ENCODE results near the gene PEAK3. TPM values are rescaled to one million over a fixed set of nuclear protein-coding genes. Genes with fewer than 3 reads are reported as not detected.
A peak's percentile ranks its signal among the peaks of the same experiment; 100 is the strongest.

Gene PEAK3
- polyA plus RNA-seq, 3 donors: 2.4 to 6.3 (median 2.9) TPM

DNA sequence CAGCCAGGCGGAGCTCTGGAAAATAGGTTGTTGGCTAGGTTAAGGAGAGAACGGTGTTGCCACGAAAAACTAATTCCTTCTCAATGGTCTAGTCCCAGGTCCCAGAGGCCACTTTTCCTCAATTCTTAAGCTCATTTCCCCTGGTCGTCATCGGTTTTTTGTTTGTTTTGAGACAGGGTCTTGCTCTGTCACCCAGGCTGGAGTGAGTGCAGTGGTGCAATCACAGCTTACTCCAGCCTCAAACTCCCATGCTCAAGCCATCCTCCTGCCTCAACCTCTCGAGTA lies 44.2 kb downstream of the PEAK3 start:
- Mint-ChIP-seq H3K27ac (peak overlapping the region; percentile 97 to 100 (median 99)), H3K9me3 (no peaks in the 10 kb centered on the region), H3K4me1 (peaks cover 65% of the 10 kb centered on the region), H3K36me3 (peaks cover 22 to 40% of the 10 kb centered on the region in 2 donors), H3K4me3 (peak overlapping the region; percentile 87 to 94), H3K27me3 (ENCODE audit: low read depth in 3 of 3) (peaks cover 0 to 2% (median 1%) of the 10 kb centered on the region in 3 donors)
- Histone ChIP-seq H3K9ac (ENCODE audit: insufficient read depth, low read length, poor library complexity, severe bottlenecking) (peak overlapping the region; percentile 92), H3K4me2 (replicated peaks; ENCODE audit: extremely low read depth, low read length, poor library complexity, severe bottlenecking) (peak overlapping the region; percentile 93), H3K4me3 (replicated peaks in 1 of 3; ENCODE audit: low read depth in 2 of 3, low read length in 3 of 3) (peak overlapping the region in 1 of 3 experiments; percentile 88), H2AFZ (ENCODE audit: insufficient read depth, low read depth, low read length, poor library complexity, severe bottlenecking) (no peak overlapping the region), H3K36me3 (replicated peaks in 1 of 2; ENCODE audit: control insufficient read depth in 1 of 2, insufficient read depth in 2 of 2, low read length in 2 of 2) (peaks cover 13 to 36% of the 10 kb centered on the region in 2 donors), H3K27me3 (ENCODE audit: control insufficient read depth in 2 of 2, insufficient read depth in 2 of 2, low read length in 2 of 2) (no peaks in the 10 kb centered on the region), H3K4me1 (ENCODE audit: control insufficient read depth in 1 of 2, insufficient read depth in 2 of 2, low read length in 2 of 2) (peaks cover 51 to 66% of the 10 kb centered on the region in 2 donors), H3K9me3 (replicated peaks in 1 of 2; ENCODE audit: control insufficient read depth in 1 of 2, insufficient read depth in 1 of 2, low read length in 2 of 2) (no peaks in the 10 kb centered on the region), H4K20me1 (ENCODE audit: insufficient read depth, low read length) (peaks cover 86% of the 10 kb centered on the region), H3K79me2 (ENCODE audit: insufficient read depth, low read length) (peaks cover 94% of the 10 kb centered on the region), H3K27ac (ENCODE audit: low read depth in 1 of 2, low read length in 2 of 2) (peak overlapping the region; percentile 97 to 99)
- intact Hi-C loops (cut with micrococcal nuclease): loop anchor here (1.0 to 5.0 kb wide), 5 partner anchors 35 to 89 kb away; partner anchors contain the start of genes AP3D1 (in 2 of the 2), LSM7 (in 1 of the 2) and SPPL2B (in 1 of the 2)
- no peak for TF ChIP-seq CTCF (IDR thresholded peaks at IDR 0.05)
- no peak for DNase-seq
- no CpG with 5 or more reads among the region's 6 CpGs for WGBS (ENCODE audit: insufficient coverage)

- intact Hi-C loops (cut with micrococcal nuclease): loop anchor here (2.0 to 5.0 kb wide), 4 partner anchors 36 to 90 kb away; partner anchors contain the start of genes AP3D1 (in 2 of the 2), LSM7 (in 1 of the 2) and SPPL2B (in 1 of the 2)
- TF ChIP-seq CTCF (IDR thresholded peaks at IDR 0.05): no peak
- no peaks in the 10 kb centered on the region for H3K27me3 ChIP-seq (ENCODE audit: control insufficient read depth in 2 of 2, insufficient read depth in 2 of 2, low read length in 2 of 2)
- H3K4me1 Mint-ChIP-seq: peaks cover 65% of the 10 kb centered on the region
- peak overlapping the region; percentile 87 to 94 for H3K4me3 Mint-ChIP-seq
- no peaks in the 10 kb centered on the region for H3K9me3 Mint-ChIP-seq
- peak overlapping the region; percentile 92 for H3K9ac ChIP-seq (ENCODE audit: insufficient read depth, low read length, poor library complexity, severe bottlenecking)
- H3K4me3 ChIP-seq (replicated peaks in 1 of 3; ENCODE audit: low read depth in 2 of 3, low read length in 3 of 3): peak overlapping the region; percentile 26 to 88 (median 73)
- peaks cover 18 to 36% of the 10 kb centered on the region in 2 donors for H3K36me3 ChIP-seq (replicated peaks in 1 of 2; ENCODE audit: control insufficient read depth in 1 of 2, insufficient read depth in 2 of 2, low read length in 2 of 2)
- H3K27ac Mint-ChIP-seq: peak overlapping the region; percentile 97 to 100 (median 99)
- no peak for DNase-seq
- peak overlapping the region; percentile 93 for H3K4me2 ChIP-seq (replicated peaks; ENCODE audit: extremely low read depth, low read length, poor library complexity, severe bottlenecking)
- no peaks in the 10 kb centered on the region for H3K9me3 ChIP-seq (replicated peaks in 1 of 2; ENCODE audit: control insufficient read depth in 1 of 2, insufficient read depth in 1 of 2, low read length in 2 of 2)
- 51% methylated on average over 32 of the region's 43 CpGs for WGBS (ENCODE audit: insufficient coverage)
- peak overlapping the region; percentile 97 to 99 for H3K27ac ChIP-seq (ENCODE audit: low read depth in 1 of 2, low read length in 2 of 2)
- H3K79me2 ChIP-seq (ENCODE audit: insufficient read depth, low read length): peaks cover 94% of the 10 kb centered on the region
- H3K27me3 Mint-ChIP-seq (ENCODE audit: low read depth in 3 of 3): peaks cover 0 to 2% (median 1%) of the 10 kb centered on the region in 3 donors
- peak overlapping the region; percentile 84 for H2AFZ ChIP-seq (ENCODE audit: insufficient read depth, low read depth, low read length, poor library complexity, severe bottlenecking)
- peaks cover 86% of the 10 kb centered on the region for H4K20me1 ChIP-seq (ENCODE audit: insufficient read depth, low read length)
- peaks cover 20 to 40% of the 10 kb centered on the region in 2 donors for H3K36me3 Mint-ChIP-seq
- peaks cover 51 to 66% of the 10 kb centered on the region in 2 donors for H3K4me1 ChIP-seq (ENCODE audit: control insufficient read depth in 1 of 2, insufficient read depth in 2 of 2, low read length in 2 of 2)
These were observed 44.7 kb downstream of the PEAK3 start for GRCh38 chr19:2237051-2237868.
